H1 (cell line): ENCODE data around the gene GDPD4.

Experiments used
- CEBPB ChIP-seq: IDR thresholded peaks from 2 replicates; pipeline ENCODE4 v1.6.1; 2012; ENCODE audit warnings: low read depth, low read length
- CTCF ChIP-seq, 3 experiments: IDR thresholded peaks; 1 replicate in 2 of 3; 2 replicates in 1 of 3; pipeline versions ENCODE4 v1.5.1 to v1.6.1; 2011; ENCODE audit warnings: low read length in 3 of 3, mild to moderate bottlenecking in 3 of 3, inconsistent platforms in 2 of 3, low read depth in 1 of 3, moderate library complexity in 1 of 3; ENCODE audit not compliant: insufficient read depth in 1 of 3; ENCODE audit errors: control extremely low read depth in 1 of 3
- FOSL1 ChIP-seq: IDR thresholded peaks from 2 replicates; pipeline ENCODE4 v1.6.1; 2011; ENCODE audit warnings: mild to moderate bottlenecking, low read depth, low read length, moderate library complexity; ENCODE audit not compliant: insufficient read depth
- MAFK ChIP-seq: IDR thresholded peaks from 2 replicates; pipeline ENCODE4 v1.6.1; 2012; ENCODE audit warnings: low read depth, mild to moderate bottlenecking, improper control_type of control experiment, low read length
- POLR2AphosphoS5 ChIP-seq: IDR thresholded peaks from 2 replicates; pipeline ENCODE4 v1.6.1; 2011; ENCODE audit warnings: low read depth, low read length
- SP1 ChIP-seq: IDR thresholded peaks from 2 replicates; pipeline ENCODE4 v1.6.1; 2011; ENCODE audit warnings: low read depth, low read length

GRCh38 chr11:77206264-77207018 lies 95.0 kb downstream of the GDPD4 start:
- TF ChIP-seq POLR2AphosphoS5 (no peak), CTCF (IDR thresholded peaks at IDR 0.05; ENCODE audit: control extremely low read depth in 1 of 3, insufficient read depth in 1 of 3, low read depth in 1 of 3, low read length in 3 of 3) (no peak), MAFK (no peak), FOSL1 (no peak), CEBPB (no peak), SP1 (no peak)
